Activated T-helper 1 cell treated with anti-CD3 and anti-CD28 coated beads, Interleukin-12 subunit alpha, Interleukin-12 subunit beta, Interleukin-2, Interleukin-4 antibody, amounts not matched to agents 30 ng/mL and 10 ng/mL and 1 ng/mL, durations not matched to agents 14 hours and 24 hours and 36 hours (primary cell): ENCODE measurements around the gene PDGFC. TPM values are rescaled to one million over a fixed set of nuclear protein-coding genes. Genes with fewer than 3 reads are reported as not detected.
"Not testable (repeated sequence)": the region's sequence is repeated elsewhere in the genome, so short reads cannot be mapped to it uniquely, and the experiment has no call there.

Experiments used
- DNase-seq: peaks from one replicate; pipeline ENCODE4 v3.0.0; 2021; ENCODE audit warnings: low spot score
- H3K27ac Mint-ChIP-seq: one replicate; pipeline ENCODE4 v1.8.0; 2021; ENCODE audit warnings: mild to moderate bottlenecking, mixed read lengths
- H3K27me3 Mint-ChIP-seq: one replicate; pipeline ENCODE4 v1.8.0; 2022; ENCODE audit warnings: mild to moderate bottlenecking, moderate library complexity, mixed read lengths; ENCODE audit not compliant: insufficient read depth
- H3K36me3 Mint-ChIP-seq: one replicate; pipeline ENCODE4 v1.8.0; 2021; ENCODE audit warnings: low read depth, mixed read lengths
- H3K4me1 Mint-ChIP-seq: one replicate; pipeline ENCODE4 v1.8.0; 2021; ENCODE audit warnings: low read depth, mixed read lengths
- H3K4me3 Mint-ChIP-seq: one replicate; pipeline ENCODE4 v1.8.0; 2021; ENCODE audit warnings: mild to moderate bottlenecking, moderate library complexity, mixed read lengths
- H3K9me3 Mint-ChIP-seq: one replicate; pipeline ENCODE4 v1.8.0; 2021; ENCODE audit warnings: mixed read lengths
- intact Hi-C: fragments of 100-400 bp; cut with micrococcal nuclease; formaldehyde crosslinking; loops from one replicate; pipeline ENCODE4 v1.15.1; 2024
- total RNA-seq: library from RNA; stranded (reverse); gene quantifications from 2 replicates; pipeline ENCODE4 v1.2.3, GENCODE V29; 2022

PDGFC gene
- total RNA-seq, 1 donor from 2014 or later, result not detected

- H3K27me3 Mint-ChIP-seq, result no peaks in the 10 kb centered on the region
- H3K27ac Mint-ChIP-seq, result no peak overlapping the region
- DNase-seq, result no peak
- H3K9me3 Mint-ChIP-seq, result no peaks in the 10 kb centered on the region
- H3K36me3 Mint-ChIP-seq, result no peaks in the 10 kb centered on the region
- H3K4me1 Mint-ChIP-seq, result no peaks in the 10 kb centered on the region
- intact Hi-C loops, result no loop called here
- no peak overlapping the region for H3K4me3 Mint-ChIP-seq
Observed at GRCh38 chr4:156873799-156874198, 97.8 kb downstream of the PDGFC start.

DNA sequence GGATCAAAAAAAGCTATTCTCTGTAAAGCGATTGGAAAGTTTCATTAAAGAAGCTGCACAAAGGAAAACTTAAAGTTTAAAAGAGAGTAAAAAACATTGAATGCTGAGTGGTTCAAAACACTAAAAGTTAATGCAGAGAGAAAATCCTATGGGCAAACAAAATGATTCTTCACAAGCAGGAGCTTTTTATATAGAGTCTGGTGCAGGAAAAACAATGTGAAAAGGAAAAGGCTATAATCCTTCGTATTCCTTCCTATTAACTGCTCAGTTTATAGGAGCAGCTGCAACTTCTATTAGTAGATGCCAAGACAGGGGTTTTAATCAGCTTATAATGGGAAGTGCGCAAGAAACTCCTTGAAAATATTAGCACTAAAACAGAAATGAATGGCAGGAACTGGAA lies 100.7 kb downstream of the PDGFC start:
- Mint-ChIP-seq H3K27ac (no peak overlapping the region), H3K36me3 (no peaks in the 10 kb centered on the region), H3K4me3 (no peak overlapping the region), H3K9me3 (no peaks in the 10 kb centered on the region), H3K27me3 (no peaks in the 10 kb centered on the region), H3K4me1 (no peaks in the 10 kb centered on the region)
- intact Hi-C loops, result no loop called here
- no peak for DNase-seq

GRCh38 chr4:156870131-156870530 lies 101.5 kb downstream of the PDGFC start:
- no peaks in the 10 kb centered on the region for H3K27me3 Mint-ChIP-seq
- no peaks in the 10 kb centered on the region for H3K9me3 Mint-ChIP-seq
- H3K27ac Mint-ChIP-seq, result no peak overlapping the region
- H3K36me3 Mint-ChIP-seq, result no peaks in the 10 kb centered on the region
- H3K4me1 Mint-ChIP-seq, result no peaks in the 10 kb centered on the region
- H3K4me3 Mint-ChIP-seq, result no peak overlapping the region
- no peak for DNase-seq
- intact Hi-C loops, result no loop called here

DNA sequence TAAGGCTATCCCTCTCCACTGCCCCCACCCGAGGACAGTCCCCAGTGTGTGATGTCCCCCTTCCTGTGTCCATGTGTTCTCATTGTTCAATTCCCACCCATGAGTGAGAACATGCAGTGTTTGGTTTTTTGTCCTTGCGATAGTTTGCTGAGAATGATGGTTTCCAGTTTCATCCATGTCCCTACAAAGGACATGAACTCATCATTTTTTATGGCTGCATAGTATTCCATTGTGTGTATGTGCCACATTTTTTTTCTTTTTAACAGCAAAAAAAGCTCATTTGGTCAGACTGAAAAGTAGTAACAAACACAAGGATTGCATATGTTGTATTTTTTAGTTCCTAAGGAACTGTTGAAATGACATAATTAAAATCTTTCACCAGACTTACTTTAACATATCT lies 105.5 kb downstream of the PDGFC start:
- H3K9me3 Mint-ChIP-seq, intact Hi-C loops, H3K4me1 Mint-ChIP-seq, H3K36me3 Mint-ChIP-seq, DNase-seq, H3K27ac Mint-ChIP-seq, H3K27me3 Mint-ChIP-seq, H3K4me3 Mint-ChIP-seq: not testable (repeated sequence)

- Mint-ChIP-seq H3K9me3 (no peaks in the 10 kb centered on the region), H3K27me3 (no peaks in the 10 kb centered on the region), H3K4me1 (no peaks in the 10 kb centered on the region), H3K36me3 (no peaks in the 10 kb centered on the region), H3K27ac (no peak overlapping the region), H3K4me3 (no peak overlapping the region)
- DNase-seq, result no peak
- intact Hi-C loops, result no loop called here
Observed at GRCh38 chr4:156865451-156865850, 106.1 kb downstream of the PDGFC start.

GRCh38 chr4:156858071-156858470 lies 113.5 kb downstream of the PDGFC start:
- no peaks in the 10 kb centered on the region for H3K4me1 Mint-ChIP-seq
- H3K27ac Mint-ChIP-seq, result no peak overlapping the region
- no peak overlapping the region for H3K4me3 Mint-ChIP-seq
- no peaks in the 10 kb centered on the region for H3K27me3 Mint-ChIP-seq
- no peaks in the 10 kb centered on the region for H3K36me3 Mint-ChIP-seq
- DNase-seq, result no peak
- no peaks in the 10 kb centered on the region for H3K9me3 Mint-ChIP-seq
- intact Hi-C loops, result no loop called here

- intact Hi-C loops, result no loop called here
- no peak for DNase-seq
Observed at GRCh38 chr4:156838761-156839160, 132.8 kb downstream of the PDGFC start.

DNA sequence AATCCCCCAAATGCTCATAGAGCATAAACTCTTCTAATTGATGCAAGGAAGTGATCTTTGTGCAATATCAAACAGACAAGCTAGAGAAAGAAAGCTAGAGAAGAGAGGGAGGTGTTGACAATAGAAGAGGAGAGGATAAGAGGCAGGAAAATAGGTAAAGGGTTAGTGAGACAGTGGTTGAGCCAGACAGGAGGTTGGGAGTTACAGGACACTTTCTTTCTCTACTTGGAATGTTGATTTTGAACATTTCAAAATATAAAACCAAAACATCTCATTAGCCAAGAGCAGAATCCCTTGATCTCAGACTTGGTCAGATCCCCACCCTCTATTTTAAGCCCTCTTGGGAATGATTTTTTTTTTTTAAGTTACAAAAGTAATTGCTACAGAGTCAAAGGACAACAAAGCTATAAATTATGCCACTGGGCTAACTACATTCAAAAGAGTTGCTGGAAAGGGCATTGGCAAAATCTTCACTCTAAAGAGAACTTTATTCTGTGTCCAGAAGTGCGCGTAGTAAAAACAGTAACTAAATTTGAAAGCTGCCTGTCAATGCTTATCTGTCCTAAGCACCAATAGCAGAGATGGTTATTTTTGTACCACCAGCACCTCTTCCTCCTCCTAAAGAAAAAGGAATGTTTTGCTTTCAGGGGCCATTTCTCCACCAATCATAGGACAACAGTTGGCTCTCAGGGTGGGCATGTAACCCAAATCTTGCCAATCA lies 133.8 kb downstream of the PDGFC start:
- Mint-ChIP-seq H3K27ac (no peak overlapping the region), H3K4me3 (no peak overlapping the region), H3K36me3 (no peaks in the 10 kb centered on the region), H3K9me3 (peaks cover 13% of the 10 kb centered on the region), H3K27me3 (no peaks in the 10 kb centered on the region), H3K4me1 (no peaks in the 10 kb centered on the region)
- intact Hi-C loops, result no loop called here
- DNase-seq, result no peak

More at GRCh38 chr4:156838761-156839160, 132.8 kb downstream of the PDGFC start:
- Mint-ChIP-seq H3K27ac (no peak overlapping the region), H3K27me3 (no peaks in the 10 kb centered on the region), H3K4me3 (no peak overlapping the region), H3K4me1 (no peaks in the 10 kb centered on the region), H3K9me3 (peaks cover 13% of the 10 kb centered on the region), H3K36me3 (no peaks in the 10 kb centered on the region)

GRCh38 chr4:156832886-156833285 lies 138.7 kb downstream of the PDGFC start:
- Mint-ChIP-seq H3K9me3 (no peaks in the 10 kb centered on the region), H3K4me3 (no peak overlapping the region), H3K4me1 (no peaks in the 10 kb centered on the region)

GRCh38 chr4:156830351-156830750 lies 141.2 kb downstream of the PDGFC start:
- Mint-ChIP-seq H3K27ac (no peak overlapping the region), H3K4me3 (no peak overlapping the region), H3K4me1 (no peaks in the 10 kb centered on the region), H3K36me3 (no peaks in the 10 kb centered on the region), H3K27me3 (no peaks in the 10 kb centered on the region), H3K9me3 (no peaks in the 10 kb centered on the region)
- intact Hi-C loops, result no loop called here
- DNase-seq, result no peak

More at GRCh38 chr4:156832886-156833285, 138.7 kb downstream of the PDGFC start:
- Mint-ChIP-seq H3K27ac (no peak overlapping the region), H3K36me3 (no peaks in the 10 kb centered on the region), H3K27me3 (no peaks in the 10 kb centered on the region)
- DNase-seq, result no peak
- intact Hi-C loops, result no loop called here

DNA sequence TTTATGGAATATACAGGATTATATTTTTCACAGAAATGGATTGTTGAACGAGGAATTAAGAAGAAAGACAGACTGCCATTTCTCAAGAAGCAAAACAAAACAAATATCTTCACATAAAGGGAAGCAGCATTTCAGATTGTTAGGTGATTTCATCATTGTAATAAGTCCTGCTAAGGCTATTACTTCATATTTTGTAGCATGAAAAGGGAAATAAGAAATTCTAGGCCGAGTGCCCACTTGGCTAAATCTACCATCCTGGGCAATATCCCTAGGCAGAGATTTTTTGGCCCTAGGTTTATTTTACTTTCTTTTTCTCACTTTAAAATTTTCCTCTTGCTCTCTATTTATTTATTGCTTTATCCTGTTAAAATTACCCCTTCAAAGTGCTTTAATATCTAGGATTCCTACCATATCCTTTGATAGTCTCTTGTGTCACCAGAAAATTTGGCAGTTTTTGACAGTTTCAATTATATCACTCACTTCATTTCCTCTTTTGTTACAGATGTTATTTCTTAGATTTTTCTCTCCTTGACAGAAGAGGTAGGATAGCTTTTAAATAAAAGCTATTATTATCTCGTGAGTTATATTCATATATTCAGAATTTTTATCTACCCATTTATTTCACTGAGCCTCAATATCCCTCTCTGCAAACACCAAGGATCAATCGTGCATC lies 142.3 kb downstream of the PDGFC start:
- Mint-ChIP-seq H3K36me3 (no peaks in the 10 kb centered on the region), H3K27me3 (no peaks in the 10 kb centered on the region), H3K4me1 (no peaks in the 10 kb centered on the region), H3K4me3 (no peak overlapping the region), H3K27ac (no peak overlapping the region), H3K9me3 (no peaks in the 10 kb centered on the region)
- no peak for DNase-seq
- intact Hi-C loops, result no loop called here

DNA sequence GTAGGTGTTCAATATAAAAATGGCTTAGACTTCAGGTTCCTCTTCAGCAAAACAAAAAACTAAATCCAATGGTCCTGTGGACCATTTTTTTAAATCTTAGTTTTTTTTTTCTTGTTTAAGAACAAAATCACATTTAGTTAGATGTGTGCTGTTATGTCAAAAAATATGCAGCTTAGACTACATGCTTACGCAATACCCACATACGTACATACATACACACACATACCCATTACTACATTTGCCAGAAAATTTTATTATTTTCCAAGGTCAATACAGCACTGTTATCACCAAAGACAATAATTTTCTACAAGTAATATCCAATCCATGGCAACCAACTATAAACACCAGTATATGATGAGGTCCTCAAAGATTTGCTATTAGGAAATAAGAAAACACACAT lies 144.1 kb downstream of the PDGFC start:
- no peaks in the 10 kb centered on the region for H3K4me1 Mint-ChIP-seq
- H3K4me3 Mint-ChIP-seq, result no peak overlapping the region
- H3K9me3 Mint-ChIP-seq, result no peaks in the 10 kb centered on the region
- H3K36me3 Mint-ChIP-seq, result no peaks in the 10 kb centered on the region
- H3K27ac Mint-ChIP-seq, result no peak overlapping the region
- DNase-seq, result no peak
- H3K27me3 Mint-ChIP-seq, result no peaks in the 10 kb centered on the region
- intact Hi-C loops, result no loop called here

DNA sequence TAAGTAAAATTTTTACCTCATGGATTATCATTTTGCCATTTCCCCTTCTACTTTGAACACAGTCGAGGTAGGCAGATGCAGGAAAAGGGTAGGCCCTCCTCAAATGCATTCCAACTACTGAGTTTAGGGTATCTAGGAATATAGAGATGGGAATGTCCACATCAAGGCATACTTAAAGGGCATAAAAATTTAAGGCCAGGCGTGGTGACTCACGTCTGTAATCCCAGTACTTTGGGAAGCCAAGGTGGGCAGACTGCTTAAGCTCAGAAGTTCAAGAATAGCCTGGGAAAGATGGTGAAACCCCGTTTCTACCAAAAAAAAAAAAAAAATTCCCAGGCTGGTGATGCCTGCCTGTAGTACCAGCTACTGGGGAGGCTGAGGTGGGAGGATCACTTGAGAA lies 146.5 kb downstream of the PDGFC start:
- Mint-ChIP-seq H3K9me3 (no peaks in the 10 kb centered on the region), H3K4me3 (no peak overlapping the region), H3K36me3 (no peaks in the 10 kb centered on the region), H3K27ac (no peak overlapping the region), H3K4me1 (no peaks in the 10 kb centered on the region), H3K27me3 (no peaks in the 10 kb centered on the region)
- DNase-seq, result no peak
- intact Hi-C loops, result no loop called here
